Stimulated activated CD8-positive, alpha-beta memory T cell treated with anti-CD3 and anti-CD28 coated beads, Interleukin-2, amount 100 ng/mL, for 48 hours (primary cell): ENCODE measurements around the gene YWHAB.

Experiments
- DNase-seq, 2 donors: peaks; one replicate each; pipeline ENCODE4 v3.0.0-alpha.2; 2020; ENCODE audit warnings: low read depth in 2 of 2

YWHAB gene

DNA sequence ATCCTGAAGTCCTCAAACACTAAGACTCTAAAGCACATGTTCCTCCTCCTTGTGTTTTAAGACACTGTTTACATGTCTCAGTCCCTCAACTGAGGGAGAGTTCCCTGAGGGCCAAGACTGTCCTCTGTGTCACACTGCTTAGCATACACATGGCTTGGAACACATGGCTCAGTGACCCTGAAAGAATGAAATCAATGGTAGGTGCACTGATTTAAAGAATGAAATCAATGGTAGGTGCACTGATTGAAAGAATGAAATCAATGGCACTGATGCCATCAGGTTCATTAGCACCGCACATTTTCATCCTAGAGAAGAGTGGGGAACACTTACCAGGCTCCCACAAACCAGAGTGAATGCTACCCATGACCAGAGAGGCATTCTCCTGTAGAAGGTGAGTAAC lies 64.9 kb downstream of the YWHAB start:
- no peak for DNase-seq

DNA sequence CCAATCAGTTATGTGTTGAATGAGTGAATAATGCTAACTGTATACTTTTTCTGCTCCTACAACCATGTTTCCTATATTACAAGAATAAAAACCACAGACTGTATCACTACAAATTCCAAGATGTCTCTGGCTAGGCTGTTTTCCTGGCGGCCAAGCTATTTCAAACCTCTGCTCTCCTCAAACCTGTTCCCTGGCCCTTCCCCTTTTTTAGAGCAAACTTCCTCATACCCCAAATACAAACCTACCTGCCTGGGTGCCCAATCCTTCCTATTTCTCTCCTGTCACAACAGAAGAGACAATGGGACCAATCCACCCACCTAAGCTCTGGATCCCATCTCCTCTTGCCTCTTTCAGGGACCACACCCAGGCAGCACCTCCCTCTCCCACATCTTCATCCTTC lies 67.2 kb downstream of the YWHAB start:
- no peak for DNase-seq

DNA sequence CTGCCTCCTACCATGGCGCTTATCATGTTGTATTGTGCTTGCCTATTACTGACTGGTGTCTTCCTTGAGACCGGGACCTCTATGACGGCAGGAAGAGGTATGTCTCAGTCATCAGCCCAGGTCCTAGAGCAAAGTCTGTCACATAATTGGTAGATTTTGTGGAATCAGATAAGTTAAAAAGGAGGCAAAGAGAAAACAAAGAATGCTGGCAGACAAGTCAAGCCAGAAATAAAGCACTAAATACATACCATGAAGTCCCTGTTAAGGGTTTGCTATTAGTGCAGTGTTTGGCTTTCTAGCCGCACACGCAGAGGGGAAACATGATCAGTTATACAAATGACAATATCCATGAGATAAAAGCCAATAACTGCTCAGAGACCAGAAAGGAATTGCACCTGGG lies 68.7 kb downstream of the YWHAB start:
- no peak for DNase-seq

DNA sequence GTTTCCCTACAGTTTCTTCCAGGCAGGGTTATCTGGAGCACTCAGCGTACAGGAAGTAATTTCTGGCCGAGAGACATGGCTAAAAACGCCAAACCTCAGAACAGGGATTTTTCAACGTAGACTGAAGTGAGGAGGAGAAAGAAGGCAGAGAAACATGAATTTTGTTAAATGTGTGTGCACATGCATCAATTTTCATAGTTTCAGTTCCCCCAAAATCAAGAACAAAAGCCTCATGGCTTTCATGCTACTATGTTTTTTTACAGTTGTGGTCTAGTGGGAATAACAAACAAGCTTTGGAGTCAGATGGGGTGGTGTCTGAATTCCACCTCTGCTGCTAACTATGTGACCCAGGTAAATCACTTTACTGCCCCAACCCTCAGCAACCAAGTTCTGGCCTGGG lies 69.8 kb downstream of the YWHAB start:
- DNase-seq = no peak

DNA sequence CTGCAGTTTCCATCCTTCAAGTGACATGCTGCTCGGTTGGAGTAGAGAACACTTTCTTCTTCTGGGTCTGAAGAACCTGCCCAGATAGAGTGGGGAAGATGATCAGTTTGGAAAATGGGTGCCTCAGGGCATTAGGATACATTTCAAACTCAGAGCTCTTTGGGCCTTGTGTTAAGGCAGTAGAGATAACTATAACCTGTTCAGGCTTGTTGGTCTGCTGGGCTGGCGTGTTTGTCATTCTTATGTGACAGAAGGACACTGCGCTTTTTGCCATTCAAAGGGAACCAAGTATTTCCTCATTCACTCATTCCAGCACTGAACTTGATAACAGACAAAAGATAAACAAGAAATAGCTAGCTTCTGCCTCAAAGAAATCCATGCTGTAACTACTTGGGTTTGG lies 70.9 kb downstream of the YWHAB start:
- DNase-seq = no peak
